Measurements from ENCODE around the gene STIM2. TPM values are rescaled to one million over a fixed set of nuclear protein-coding genes. Genes with fewer than 3 reads are reported as not detected.

The STIM2 gene
- total and polyA plus RNA-seq, 2 donors (not counting 3 experiments of a cell fraction or from before 2014, with no cell fraction given), result 21.0 to 21.2 TPM

DNA sequence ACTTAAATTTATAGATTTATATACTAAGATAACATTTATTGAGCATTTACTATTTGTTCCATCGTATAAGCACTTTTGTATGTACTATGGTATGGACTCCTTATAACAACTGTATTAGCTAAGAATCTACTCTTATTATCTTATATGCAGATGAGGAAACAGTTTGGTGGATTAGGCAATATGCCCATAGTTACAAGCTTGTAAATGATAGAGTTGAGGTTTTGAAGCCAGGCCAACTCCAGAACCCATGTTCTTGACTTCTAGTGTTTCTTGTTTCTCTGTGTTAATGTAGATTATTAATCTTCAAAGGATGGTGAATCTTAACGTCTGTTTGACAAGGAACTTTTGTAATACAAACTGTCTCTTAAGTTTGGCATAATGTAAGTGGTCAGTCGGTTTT lies 71.3 kb downstream of the STIM2 start:
- TF ChIP-seq POLR2AphosphoS5 (IDR thresholded peaks at IDR 0.05; ENCODE audit: insufficient read depth, low read depth, low read length), result no peak
- TF ChIP-seq MYC (IDR thresholded peaks at IDR 0.05; ENCODE audit: low read depth, low read length), result no peak
- TF ChIP-seq EZH2 (IDR thresholded peaks at IDR 0.05; ENCODE audit: borderline replicate concordance, low read depth, low read length, severe bottlenecking), result no peak
- no peak for TF ChIP-seq POLR2A (IDR thresholded peaks at IDR 0.05; ENCODE audit: low read depth, low read length)
- no peak for TF ChIP-seq GATA2 (IDR thresholded peaks at IDR 0.05; ENCODE audit: insufficient read depth, insufficient read length, low read depth, low read length)
- TF ChIP-seq, protein P1, sequence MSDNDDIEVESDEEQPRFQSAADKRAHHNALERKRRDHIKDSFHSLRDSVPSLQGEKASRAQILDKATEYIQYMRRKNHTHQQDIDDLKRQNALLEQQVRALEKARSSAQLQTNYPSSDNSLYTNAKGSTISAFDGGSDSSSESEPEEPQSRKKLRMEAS (IDR thresholded peaks at IDR 0.05; ENCODE audit: insufficient read depth, insufficient read length), result no peak
- TF ChIP-seq, protein P2, sequence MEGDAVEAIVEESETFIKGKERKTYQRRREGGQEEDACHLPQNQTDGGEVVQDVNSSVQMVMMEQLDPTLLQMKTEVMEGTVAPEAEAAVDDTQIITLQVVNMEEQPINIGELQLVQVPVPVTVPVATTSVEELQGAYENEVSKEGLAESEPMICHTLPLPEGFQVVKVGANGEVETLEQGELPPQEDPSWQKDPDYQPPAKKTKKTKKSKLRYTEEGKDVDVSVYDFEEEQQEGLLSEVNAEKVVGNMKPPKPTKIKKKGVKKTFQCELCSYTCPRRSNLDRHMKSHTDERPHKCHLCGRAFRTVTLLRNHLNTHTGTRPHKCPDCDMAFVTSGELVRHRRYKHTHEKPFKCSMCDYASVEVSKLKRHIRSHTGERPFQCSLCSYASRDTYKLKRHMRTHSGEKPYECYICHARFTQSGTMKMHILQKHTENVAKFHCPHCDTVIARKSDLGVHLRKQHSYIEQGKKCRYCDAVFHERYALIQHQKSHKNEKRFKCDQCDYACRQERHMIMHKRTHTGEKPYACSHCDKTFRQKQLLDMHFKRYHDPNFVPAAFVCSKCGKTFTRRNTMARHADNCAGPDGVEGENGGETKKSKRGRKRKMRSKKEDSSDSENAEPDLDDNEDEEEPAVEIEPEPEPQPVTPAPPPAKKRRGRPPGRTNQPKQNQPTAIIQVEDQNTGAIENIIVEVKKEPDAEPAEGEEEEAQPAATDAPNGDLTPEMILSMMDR (IDR thresholded peaks at IDR 0.05; ENCODE audit: extremely low read depth in 1 of 2, insufficient read depth in 1 of 2, low read depth in 1 of 2, low read length in 2 of 2), result no peak
- no peak for TF ChIP-seq FOS (IDR thresholded peaks at IDR 0.05; ENCODE audit: borderline replicate concordance, insufficient read depth, low read length)
- no peak for TF ChIP-seq JUN (IDR thresholded peaks at IDR 0.05; ENCODE audit: borderline replicate concordance, insufficient read depth, insufficient read length, low read depth)
- FAIRE-seq, result no peak
- Histone ChIP-seq H3K27me3 (ENCODE audit: control insufficient read depth in 2 of 2, insufficient read depth in 2 of 2, low read length in 2 of 2) (no peaks in the 10 kb centered on the region), H3K9me3 (replicated peaks; ENCODE audit: control insufficient read depth, insufficient read depth, low read length) (no peaks in the 10 kb centered on the region), H3K9ac (replicated peaks; ENCODE audit: extremely low read depth, insufficient read depth, low read length) (no peak overlapping the region), H3K4me1 (ENCODE audit: control insufficient read depth, extremely low read depth, insufficient read depth, low read length) (no peaks in the 10 kb centered on the region), H3K79me2 (ENCODE audit: control insufficient read depth, insufficient read depth, low read length) (no peaks in the 10 kb centered on the region), H2AFZ (ENCODE audit: low read depth, low read length) (no peak overlapping the region), H3K4me2 (ENCODE audit: insufficient read depth, low read length) (no peak overlapping the region), H3K36me3 (ENCODE audit: control insufficient read depth in 2 of 2, extremely low read depth in 1 of 2, insufficient read depth in 2 of 2, low read length in 2 of 2) (no peaks in the 10 kb centered on the region), H3K4me3 (replicated peaks in 1 of 3; ENCODE audit: insufficient read depth in 1 of 3, low read depth in 1 of 3, low read length in 3 of 3) (no peak overlapping the region), H4K20me1 (replicated peaks; ENCODE audit: control insufficient read depth, extremely low read depth, insufficient read depth, low read length) (no peaks in the 10 kb centered on the region), H3K27ac (ENCODE audit: insufficient read depth, low read depth, low read length) (no peak overlapping the region), H3K9me1 (replicated peaks; ENCODE audit: control insufficient read depth, extremely low read depth, insufficient read depth, low read length) (no peaks in the 10 kb centered on the region)
- dilution Hi-C loops (cut with MboI; ENCODE audit: extremely low pct_ligation_motif_present, low sequenced_read_pairs), result no loop called here
- CTCF ChIA-PET, result no interaction called here
- no TSS peak for BruUV-seq (replicated peaks)
- intact Hi-C loops (cut with micrococcal nuclease), result no loop called here
- DNase-seq (ENCODE audit: low read depth, low spot score), result no peak
- POLR2A ChIA-PET, result no interaction called here

Measured in endothelial cell of umbilical vein (primary cell).